NB4 (cell line): Measurements from ENCODE around the gene TSC22D1.

Experiments used
- CTCF ChIP-seq: IDR thresholded peaks from one replicate; pipeline ENCODE4 v1.5.1; 2012; ENCODE audit warnings: low read depth, low read length
- MAX ChIP-seq: IDR thresholded peaks from 2 replicates; pipeline ENCODE4 v1.6.1; 2011; ENCODE audit warnings: low read depth, low read length
- MYC ChIP-seq: IDR thresholded peaks from 2 replicates; pipeline ENCODE4 v1.6.1; 2011; ENCODE audit warnings: low read depth, low read length
- POLR2A ChIP-seq: IDR thresholded peaks from 2 replicates; pipeline ENCODE4 v1.6.1; 2011; ENCODE audit warnings: mild to moderate bottlenecking; ENCODE audit not compliant: insufficient read length; ENCODE audit errors: extremely low read depth

GRCh38 chr13:44474122-44474910 lies 101.8 kb downstream of the TSC22D1 start:
- no peak for TF ChIP-seq POLR2A
- no peak for TF ChIP-seq CTCF
- no peak for TF ChIP-seq MYC
- TF ChIP-seq MAX, result no peak
